Neural crest cell (in vitro differentiated cells): ENCODE data around the gene EMC10. TPM values are rescaled to one million over a fixed set of nuclear protein-coding genes. Genes with fewer than 3 reads are reported as not detected.

Experiments used
- DNase-seq: peaks from one replicate; pipeline ENCODE4 v3.0.0; 2021; ENCODE audit warnings: low read depth, mixed read lengths, low spot score
- H3K27ac Mint-ChIP-seq: one replicate; pipeline ENCODE4 v1.8.0; 2021; ENCODE audit warnings: mild to moderate bottlenecking, mixed read lengths; ENCODE audit not compliant: unreplicated experiment
- H3K27me3 Mint-ChIP-seq: 2 replicates; pipeline ENCODE4 v1.8.0; 2021; ENCODE audit warnings: low read depth, mild to moderate bottlenecking, mixed read lengths
- H3K36me3 Mint-ChIP-seq: 2 replicates; pipeline ENCODE4 v1.8.0; 2021; ENCODE audit warnings: low read depth, mild to moderate bottlenecking, mixed read lengths
- H3K4me1 Mint-ChIP-seq: 2 replicates; pipeline ENCODE4 v1.8.0; 2021; ENCODE audit warnings: mixed read lengths
- H3K4me3 Mint-ChIP-seq: one replicate; pipeline ENCODE4 v1.8.0; 2021; ENCODE audit warnings: mild to moderate bottlenecking, mixed read lengths
- H3K9me3 Mint-ChIP-seq: 2 replicates; pipeline ENCODE4 v1.8.0; 2021; ENCODE audit warnings: mixed read lengths
- CTCF ChIP-seq: fragments of 200-600 bp; sonication (generic); conservative IDR thresholded peaks from 2 replicates; pipeline ENCODE4 v1.5.0; 2021; ENCODE audit warnings: antibody characterized with exemption, mild to moderate bottlenecking
- total RNA-seq: library from RNA; stranded (reverse); gene quantifications from 2 replicates; pipeline ENCODE4 v1.2.1, GENCODE V29; 2021

EMC10 gene
- total RNA-seq, 1 donor from 2014 or later: 129 TPM

GRCh38 chr19:50488389-50489194 is 12.3 kb downstream of the EMC10 start:
- peak overlapping the region; percentile 48 for H3K4me3 Mint-ChIP-seq
- no peak for DNase-seq
- peaks cover 6% of the 10 kb centered on the region for H3K9me3 Mint-ChIP-seq
- TF ChIP-seq CTCF: no peak
- H3K4me1 Mint-ChIP-seq: peaks cover 54% of the 10 kb centered on the region
- H3K36me3 Mint-ChIP-seq: peaks cover 18% of the 10 kb centered on the region
- peaks cover 68% of the 10 kb centered on the region for H3K27me3 Mint-ChIP-seq
- peak overlapping the region; percentile 35 for H3K27ac Mint-ChIP-seq

GRCh38 chr19:50489461-50490011 is 13.2 kb downstream of the EMC10 start:
- Mint-ChIP-seq H3K27ac (peak overlapping the region; percentile 50), H3K9me3 (peaks cover 6% of the 10 kb centered on the region), H3K36me3 (peaks cover 18% of the 10 kb centered on the region), H3K4me1 (peaks cover 54% of the 10 kb centered on the region), H3K27me3 (peaks cover 78% of the 10 kb centered on the region), H3K4me3 (peak overlapping the region; percentile 73)
- no peak for TF ChIP-seq CTCF
- no peak for DNase-seq

GRCh38 chr19:50490411-50490811 is 14.1 kb downstream of the EMC10 start:
- peak overlapping the region; percentile 13 for H3K4me3 Mint-ChIP-seq
- H3K27ac Mint-ChIP-seq: no peak overlapping the region
- H3K27me3 Mint-ChIP-seq: peaks cover 84% of the 10 kb centered on the region
- peaks cover 6% of the 10 kb centered on the region for H3K9me3 Mint-ChIP-seq
- no peak for TF ChIP-seq CTCF
- DNase-seq: no peak
- H3K36me3 Mint-ChIP-seq: peaks cover 14% of the 10 kb centered on the region
- peaks cover 54% of the 10 kb centered on the region for H3K4me1 Mint-ChIP-seq

- peaks cover 6% of the 10 kb centered on the region for H3K9me3 Mint-ChIP-seq
- no peak for DNase-seq
- no peak for TF ChIP-seq CTCF
- H3K36me3 Mint-ChIP-seq: peaks cover 9% of the 10 kb centered on the region
- H3K4me3 Mint-ChIP-seq: peak overlapping the region; percentile 13
- H3K27me3 Mint-ChIP-seq: peaks cover 86% of the 10 kb centered on the region
- H3K27ac Mint-ChIP-seq: no peak overlapping the region
- H3K4me1 Mint-ChIP-seq: peaks cover 55% of the 10 kb centered on the region
Observed at GRCh38 chr19:50490991-50491472, 14.7 kb downstream of the EMC10 start.

GRCh38 chr19:50492303-50493052 is 16.2 kb downstream of the EMC10 start:
- DNase-seq: no peak
- Mint-ChIP-seq H3K27me3 (peaks cover 80% of the 10 kb centered on the region), H3K27ac (no peak overlapping the region), H3K4me1 (peaks cover 54% of the 10 kb centered on the region), H3K9me3 (no peaks in the 10 kb centered on the region), H3K36me3 (peaks cover 3% of the 10 kb centered on the region), H3K4me3 (peak overlapping the region; percentile 59)
- no peak for TF ChIP-seq CTCF
